ENCODE measurements around the gene AMDHD1. TPM values are rescaled to one million over a fixed set of nuclear protein-coding genes. Genes with fewer than 3 reads are reported as not detected.
"Not testable (repeated sequence)": the region's sequence is repeated elsewhere in the genome, so short reads cannot be mapped to it uniquely, and the experiment has no call there.

Gene AMDHD1
- total RNA-seq, 2 donors from 2014 or later: 0.63 to 1.3 TPM

DNA sequence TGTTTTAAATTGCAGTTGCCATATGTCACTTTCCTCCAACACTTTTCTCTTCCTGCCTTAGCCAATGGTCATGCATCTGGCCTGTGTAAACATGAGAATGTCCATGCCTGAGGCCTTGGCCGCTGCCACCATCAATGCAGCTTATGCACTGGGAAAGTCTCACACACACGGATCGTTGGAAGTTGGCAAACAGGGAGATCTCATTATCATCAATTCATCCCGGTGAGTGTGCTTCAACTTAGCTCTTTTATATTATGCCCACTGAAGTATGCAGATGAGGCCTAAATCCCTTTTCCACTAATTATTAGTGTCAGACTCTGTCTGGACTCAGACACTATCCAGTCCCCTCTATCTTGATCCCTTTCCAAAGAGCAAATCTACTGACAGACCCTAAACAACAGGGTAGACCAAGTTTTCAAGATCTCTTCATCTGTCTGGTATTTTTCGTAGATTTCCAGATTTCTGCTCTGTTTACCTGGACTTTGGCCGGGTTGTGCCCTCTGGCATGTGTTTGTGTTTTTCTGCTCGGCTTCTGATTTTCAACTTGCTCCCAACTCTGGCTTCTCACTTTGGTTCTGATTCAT is 23.2 kb downstream of the AMDHD1 start:
- no peaks in the 10 kb centered on the region for H3K4me1 ChIP-seq

DNA sequence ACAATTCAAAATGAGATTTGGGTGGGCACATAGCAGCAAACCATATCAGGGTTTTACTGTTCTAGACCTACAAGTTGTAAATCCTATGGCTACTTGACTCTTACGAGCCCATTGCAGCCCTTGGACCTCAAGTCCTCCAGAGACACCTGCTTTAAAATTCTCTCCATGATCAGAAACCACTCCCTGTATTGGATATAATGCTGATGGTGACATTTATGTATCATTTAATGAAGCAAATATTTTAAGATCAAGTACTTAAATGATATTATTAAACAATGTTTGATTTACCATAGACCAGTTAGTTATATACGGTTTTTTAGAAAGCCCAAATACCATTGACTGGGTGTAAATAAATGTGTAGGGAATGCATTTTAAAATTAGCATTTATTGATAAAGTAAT is 24.2 kb downstream of the AMDHD1 start:
- TF ChIP-seq, protein P1, sequence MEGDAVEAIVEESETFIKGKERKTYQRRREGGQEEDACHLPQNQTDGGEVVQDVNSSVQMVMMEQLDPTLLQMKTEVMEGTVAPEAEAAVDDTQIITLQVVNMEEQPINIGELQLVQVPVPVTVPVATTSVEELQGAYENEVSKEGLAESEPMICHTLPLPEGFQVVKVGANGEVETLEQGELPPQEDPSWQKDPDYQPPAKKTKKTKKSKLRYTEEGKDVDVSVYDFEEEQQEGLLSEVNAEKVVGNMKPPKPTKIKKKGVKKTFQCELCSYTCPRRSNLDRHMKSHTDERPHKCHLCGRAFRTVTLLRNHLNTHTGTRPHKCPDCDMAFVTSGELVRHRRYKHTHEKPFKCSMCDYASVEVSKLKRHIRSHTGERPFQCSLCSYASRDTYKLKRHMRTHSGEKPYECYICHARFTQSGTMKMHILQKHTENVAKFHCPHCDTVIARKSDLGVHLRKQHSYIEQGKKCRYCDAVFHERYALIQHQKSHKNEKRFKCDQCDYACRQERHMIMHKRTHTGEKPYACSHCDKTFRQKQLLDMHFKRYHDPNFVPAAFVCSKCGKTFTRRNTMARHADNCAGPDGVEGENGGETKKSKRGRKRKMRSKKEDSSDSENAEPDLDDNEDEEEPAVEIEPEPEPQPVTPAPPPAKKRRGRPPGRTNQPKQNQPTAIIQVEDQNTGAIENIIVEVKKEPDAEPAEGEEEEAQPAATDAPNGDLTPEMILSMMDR (IDR thresholded peaks at IDR 0.05): no peak
- Histone ChIP-seq H3K27me3 (no peaks in the 10 kb centered on the region), H3K36me3 (no peaks in the 10 kb centered on the region), H3K4me1 (no peaks in the 10 kb centered on the region), H3K27ac (no peak overlapping the region), H3K9me3 (no peaks in the 10 kb centered on the region), H3K4me3 (no peak overlapping the region)
- DNase-seq (ENCODE audit: low spot score): no peak

More for the DNA sequence above, 23.2 kb downstream of the AMDHD1 start:
- TF ChIP-seq, protein P1 (IDR thresholded peaks at IDR 0.05): no peak
- Histone ChIP-seq H3K9me3 (no peaks in the 10 kb centered on the region), H3K36me3 (no peaks in the 10 kb centered on the region), H3K4me3 (no peak overlapping the region), H3K27ac (no peak overlapping the region), H3K27me3 (no peaks in the 10 kb centered on the region)
- DNase-seq (ENCODE audit: low spot score): no peak

DNA sequence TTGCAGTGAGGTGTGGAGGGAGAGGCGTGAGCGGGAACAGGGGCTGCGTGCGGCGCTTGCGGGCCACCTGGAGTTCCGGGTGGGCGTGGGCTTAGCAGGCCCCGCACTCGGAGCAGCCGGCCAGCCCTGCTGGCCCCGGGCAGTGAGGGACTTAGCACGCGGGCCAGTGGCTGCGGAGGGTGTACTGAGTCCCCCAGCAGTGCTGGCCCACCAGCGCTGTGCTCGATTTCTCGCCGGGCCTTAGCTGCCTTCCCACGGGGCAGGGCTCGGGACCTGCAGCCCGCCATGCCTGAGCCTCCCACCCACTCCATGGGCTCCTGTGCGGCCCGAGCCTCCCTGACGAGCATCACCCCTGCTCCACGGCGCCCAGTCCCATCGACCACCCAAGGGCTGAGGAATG is 26.0 kb downstream of the AMDHD1 start:
- H3K4me1 ChIP-seq; H3K4me3 ChIP-seq; H3K36me3 ChIP-seq; H3K27me3 ChIP-seq; DNase-seq (ENCODE audit: low spot score); H3K27ac ChIP-seq; H3K9me3 ChIP-seq: not testable (repeated sequence)

DNA sequence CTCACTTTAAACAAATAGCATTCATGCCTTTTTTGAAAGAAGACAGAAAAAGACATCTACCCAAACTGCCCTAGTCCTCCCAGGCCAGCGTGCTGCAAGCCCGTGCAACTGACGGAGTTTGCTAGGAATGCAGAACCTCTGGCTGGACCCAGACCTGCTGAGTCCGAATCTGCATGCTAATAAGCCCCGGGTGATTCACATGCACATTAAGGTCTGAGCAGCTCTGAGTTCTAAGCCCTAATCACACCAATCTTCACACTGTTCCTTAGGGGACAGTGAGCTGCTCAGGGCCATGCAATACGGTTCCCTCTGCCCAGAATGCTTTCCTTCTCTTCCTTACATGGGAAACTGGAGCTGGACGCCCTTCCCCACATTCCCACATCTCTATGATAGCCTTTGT is 27.8 kb downstream of the AMDHD1 start:
- Histone ChIP-seq H3K4me3 (no peak overlapping the region), H3K27ac (no peak overlapping the region), H3K36me3 (no peaks in the 10 kb centered on the region), H3K4me1 (no peaks in the 10 kb centered on the region), H3K9me3 (no peaks in the 10 kb centered on the region), H3K27me3 (no peaks in the 10 kb centered on the region)
- no peak for DNase-seq (ENCODE audit: low spot score)
- TF ChIP-seq, protein P1 (IDR thresholded peaks at IDR 0.05): no peak

DNA sequence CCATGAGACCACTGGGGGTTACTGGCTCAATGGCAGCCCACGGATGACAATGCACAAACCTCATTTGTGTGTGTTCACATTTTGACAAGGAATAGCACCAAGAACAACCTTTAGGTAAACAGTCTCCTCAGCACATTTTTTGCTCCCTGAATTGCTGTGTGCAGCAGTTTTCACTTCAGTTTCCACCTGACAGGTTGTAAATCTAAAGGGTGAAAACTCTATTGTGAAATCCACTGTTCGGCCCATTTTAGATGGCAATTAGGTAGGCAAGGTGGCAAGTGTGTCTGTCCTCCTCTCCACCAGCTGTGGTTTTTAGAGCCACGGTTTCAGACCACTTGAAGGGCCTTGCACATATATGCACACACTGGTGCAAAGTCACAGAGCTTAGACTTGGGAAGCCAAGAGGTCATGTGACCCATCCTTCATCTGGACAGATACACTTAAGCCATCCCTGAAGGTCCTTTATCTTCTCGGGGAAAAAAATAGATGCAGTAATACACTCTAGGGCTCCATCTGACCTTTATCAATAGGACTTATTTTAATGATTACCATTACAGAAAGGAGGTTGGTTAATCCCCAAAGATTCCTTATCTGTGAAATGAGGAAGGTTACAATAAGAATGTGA is 29.8 kb downstream of the AMDHD1 start:
- Histone ChIP-seq H3K4me1 (no peaks in the 10 kb centered on the region), H3K4me3 (no peak overlapping the region), H3K27ac (no peak overlapping the region), H3K9me3 (no peaks in the 10 kb centered on the region), H3K27me3 (no peaks in the 10 kb centered on the region), H3K36me3 (no peaks in the 10 kb centered on the region)
- no peak for DNase-seq (ENCODE audit: low spot score)
- TF ChIP-seq, protein P1 (IDR thresholded peaks at IDR 0.05): no peak

DNA sequence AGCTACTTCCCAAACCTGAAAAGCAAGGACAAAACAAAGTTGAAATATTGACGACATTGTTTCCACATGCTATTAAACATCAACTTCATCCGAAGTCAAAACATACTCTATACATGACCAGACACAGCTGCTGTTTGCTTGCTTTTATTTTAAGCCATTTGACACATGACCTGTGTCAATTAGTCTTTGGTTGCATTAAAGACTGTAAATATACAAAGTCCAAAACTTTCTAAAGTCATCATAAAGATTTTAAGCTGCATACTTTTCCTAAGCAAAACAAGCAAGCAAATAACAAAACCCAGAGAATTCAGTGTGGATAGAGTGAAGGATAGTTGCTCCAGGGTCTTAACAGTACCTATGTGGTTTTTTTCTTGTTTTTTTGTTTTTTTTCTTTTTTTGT is 31.2 kb downstream of the AMDHD1 start:
- no peaks in the 10 kb centered on the region for H3K36me3 ChIP-seq
- no peak for DNase-seq (ENCODE audit: low spot score)
- TF ChIP-seq, protein P1 (IDR thresholded peaks at IDR 0.05): no peak
- H3K27ac ChIP-seq: no peak overlapping the region
- H3K27me3 ChIP-seq: no peaks in the 10 kb centered on the region
- no peak overlapping the region for H3K4me3 ChIP-seq
- no peaks in the 10 kb centered on the region for H3K4me1 ChIP-seq
- H3K9me3 ChIP-seq: no peaks in the 10 kb centered on the region

All from right atrium auricular region (tissue), 2 donors.